Type B pancreatic cell (in vitro differentiated cells): Measurements from ENCODE around the gene ITGAE. TPM values are rescaled to one million over a fixed set of nuclear protein-coding genes. Genes with fewer than 3 reads are reported as not detected.

ENCODE experiments used
- DNase-seq: peaks from one replicate; pipeline ENCODE4 v3.0.0; 2021; ENCODE audit warnings: mixed read lengths; ENCODE audit not compliant: unreplicated experiment; ENCODE audit errors: extremely low spot score
- H3K27ac Mint-ChIP-seq: 2 replicates; pipeline ENCODE4 v1.8.0; 2021; ENCODE audit warnings: mild to moderate bottlenecking, mixed read lengths
- H3K27me3 Mint-ChIP-seq: 2 replicates; pipeline ENCODE4 v1.8.0; 2021; ENCODE audit warnings: mixed read lengths
- H3K36me3 Mint-ChIP-seq: 2 replicates; pipeline ENCODE4 v1.8.0; 2021; ENCODE audit warnings: mixed read lengths
- H3K4me1 Mint-ChIP-seq: one replicate; pipeline ENCODE4 v1.8.0; 2021; ENCODE audit warnings: mixed read lengths; ENCODE audit not compliant: unreplicated experiment
- H3K4me3 Mint-ChIP-seq: 2 replicates; pipeline ENCODE4 v1.8.0; 2021; ENCODE audit warnings: mild to moderate bottlenecking, mixed read lengths
- H3K9me3 Mint-ChIP-seq: 2 replicates; pipeline ENCODE4 v1.8.0; 2021; ENCODE audit warnings: mixed read lengths
- total RNA-seq: library from RNA; stranded (reverse); gene quantifications from 2 replicates; pipeline ENCODE4 v1.2.1, GENCODE V29; 2021; ENCODE audit warnings: low replicate concordance
- TF ChIP-seq, protein P1 (sequence below): fragments of 200-600 bp; sonication (generic); conservative IDR thresholded peaks from 2 replicates; pipeline ENCODE4 v1.5.0; 2021; ENCODE audit warnings: antibody characterized with exemption, mild to moderate bottlenecking

The ITGAE gene
- total RNA-seq, 1 donor from 2014 or later: 28.8 TPM

DNA sequence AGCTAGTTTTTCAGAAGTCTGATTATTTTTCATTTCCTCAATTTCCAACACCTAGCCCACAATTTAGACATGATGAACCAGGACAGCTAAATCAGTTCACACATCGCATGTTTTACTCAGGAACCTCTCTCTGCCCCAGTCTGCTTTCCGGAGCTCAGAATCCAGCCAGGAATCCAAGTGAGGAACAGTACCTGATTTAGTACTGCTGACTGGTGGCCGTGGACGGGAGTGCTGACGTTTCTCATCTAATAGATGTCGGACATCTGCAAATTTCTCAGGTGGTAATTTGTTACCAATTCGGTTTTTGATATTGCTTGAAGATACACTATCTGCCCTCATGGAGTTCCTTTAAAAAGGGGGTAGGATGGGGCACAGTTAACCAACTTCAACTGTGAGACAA, 14.9 kb upstream of the ITGAE start:
- Mint-ChIP-seq H3K27me3 (no peaks in the 10 kb centered on the region), H3K36me3 (peaks cover 24% of the 10 kb centered on the region), H3K4me3 (no peak overlapping the region), H3K9me3 (no peaks in the 10 kb centered on the region), H3K27ac (no peak overlapping the region), H3K4me1 (no peaks in the 10 kb centered on the region)
- TF ChIP-seq, protein P1, sequence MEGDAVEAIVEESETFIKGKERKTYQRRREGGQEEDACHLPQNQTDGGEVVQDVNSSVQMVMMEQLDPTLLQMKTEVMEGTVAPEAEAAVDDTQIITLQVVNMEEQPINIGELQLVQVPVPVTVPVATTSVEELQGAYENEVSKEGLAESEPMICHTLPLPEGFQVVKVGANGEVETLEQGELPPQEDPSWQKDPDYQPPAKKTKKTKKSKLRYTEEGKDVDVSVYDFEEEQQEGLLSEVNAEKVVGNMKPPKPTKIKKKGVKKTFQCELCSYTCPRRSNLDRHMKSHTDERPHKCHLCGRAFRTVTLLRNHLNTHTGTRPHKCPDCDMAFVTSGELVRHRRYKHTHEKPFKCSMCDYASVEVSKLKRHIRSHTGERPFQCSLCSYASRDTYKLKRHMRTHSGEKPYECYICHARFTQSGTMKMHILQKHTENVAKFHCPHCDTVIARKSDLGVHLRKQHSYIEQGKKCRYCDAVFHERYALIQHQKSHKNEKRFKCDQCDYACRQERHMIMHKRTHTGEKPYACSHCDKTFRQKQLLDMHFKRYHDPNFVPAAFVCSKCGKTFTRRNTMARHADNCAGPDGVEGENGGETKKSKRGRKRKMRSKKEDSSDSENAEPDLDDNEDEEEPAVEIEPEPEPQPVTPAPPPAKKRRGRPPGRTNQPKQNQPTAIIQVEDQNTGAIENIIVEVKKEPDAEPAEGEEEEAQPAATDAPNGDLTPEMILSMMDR: no peak
- no peak for DNase-seq

DNA sequence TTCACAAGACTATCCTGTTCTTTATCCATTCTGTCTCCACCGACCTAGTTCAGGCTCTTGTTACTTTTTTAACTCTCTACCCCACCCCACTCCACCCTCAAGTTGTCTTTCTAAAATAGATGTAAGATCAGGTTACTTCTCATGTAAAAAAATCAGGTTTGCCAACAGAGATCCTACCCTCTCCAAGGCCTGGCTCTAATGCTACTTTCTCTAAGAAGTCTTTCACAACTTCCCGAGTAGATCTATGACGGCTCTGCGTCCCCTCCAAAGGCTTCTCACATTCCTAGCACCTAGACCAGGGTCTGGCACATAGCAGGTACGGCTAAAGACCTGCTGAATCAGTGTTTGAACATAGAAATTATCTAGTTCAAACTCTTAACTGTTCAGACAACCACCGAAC, 14.1 kb upstream of the ITGAE start:
- TF ChIP-seq, protein P1: no peak
- Mint-ChIP-seq H3K4me1 (no peaks in the 10 kb centered on the region), H3K27ac (peak overlapping the region; percentile 7), H3K27me3 (no peaks in the 10 kb centered on the region), H3K9me3 (no peaks in the 10 kb centered on the region), H3K36me3 (peaks cover 21% of the 10 kb centered on the region), H3K4me3 (no peak overlapping the region)
- no peak for DNase-seq

GRCh38 chr17:3814361-3814760, 13.4 kb upstream of the ITGAE start:
- peaks cover 23% of the 10 kb centered on the region for H3K36me3 Mint-ChIP-seq
- H3K4me3 Mint-ChIP-seq: no peak overlapping the region
- TF ChIP-seq, protein P1: no peak
- no peaks in the 10 kb centered on the region for H3K4me1 Mint-ChIP-seq
- H3K9me3 Mint-ChIP-seq: no peaks in the 10 kb centered on the region
- no peak for DNase-seq
- no peaks in the 10 kb centered on the region for H3K27me3 Mint-ChIP-seq
- no peak overlapping the region for H3K27ac Mint-ChIP-seq

GRCh38 chr17:3813171-3813570, 12.2 kb upstream of the ITGAE start:
- no peaks in the 10 kb centered on the region for H3K4me1 Mint-ChIP-seq
- H3K36me3 Mint-ChIP-seq: peaks cover 29% of the 10 kb centered on the region
- no peak for DNase-seq
- H3K27ac Mint-ChIP-seq: no peak overlapping the region
- TF ChIP-seq, protein P1: no peak
- H3K27me3 Mint-ChIP-seq: no peaks in the 10 kb centered on the region
- no peaks in the 10 kb centered on the region for H3K9me3 Mint-ChIP-seq
- no peak overlapping the region for H3K4me3 Mint-ChIP-seq

- H3K4me3 Mint-ChIP-seq: no peak overlapping the region
- no peak overlapping the region for H3K27ac Mint-ChIP-seq
- H3K9me3 Mint-ChIP-seq: no peaks in the 10 kb centered on the region
- TF ChIP-seq, protein P1: no peak
- H3K27me3 Mint-ChIP-seq: no peaks in the 10 kb centered on the region
- peaks cover 32% of the 10 kb centered on the region for H3K36me3 Mint-ChIP-seq
- no peak for DNase-seq
- H3K4me1 Mint-ChIP-seq: no peaks in the 10 kb centered on the region
Observed at GRCh38 chr17:3812771-3813170, 11.8 kb upstream of the ITGAE start.

DNA sequence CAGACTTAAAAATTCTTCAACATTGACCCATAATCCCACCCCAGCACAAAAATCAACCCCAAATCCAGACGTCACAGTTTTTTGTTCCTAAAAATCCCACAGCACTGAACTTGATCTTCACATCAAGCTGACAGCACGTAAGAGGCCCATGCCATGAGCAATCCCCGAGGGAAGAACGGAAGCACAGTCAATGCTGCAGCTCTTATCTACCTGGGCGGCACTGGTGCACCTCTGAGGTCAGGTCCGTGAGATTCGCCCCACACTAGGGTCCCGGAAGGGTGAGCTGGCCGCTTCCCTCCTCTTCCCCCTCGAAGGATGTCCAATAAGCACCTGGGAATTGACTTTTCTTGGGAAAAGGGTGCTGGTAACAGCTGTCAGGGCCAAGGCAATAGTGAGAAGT, 11.3 kb upstream of the ITGAE start:
- no peaks in the 10 kb centered on the region for H3K4me1 Mint-ChIP-seq
- no peak overlapping the region for H3K4me3 Mint-ChIP-seq
- peaks cover 32% of the 10 kb centered on the region for H3K36me3 Mint-ChIP-seq
- H3K27ac Mint-ChIP-seq: no peak overlapping the region
- DNase-seq: no peak
- H3K9me3 Mint-ChIP-seq: no peaks in the 10 kb centered on the region
- TF ChIP-seq, protein P1: no peak
- no peaks in the 10 kb centered on the region for H3K27me3 Mint-ChIP-seq
